ACHN (cell line): Measurements from ENCODE around the gene TUT1.
A peak's percentile ranks its signal among the peaks of the same experiment; 100 is the strongest.
"Not testable (repeated sequence)": the region's sequence is repeated elsewhere in the genome, so short reads cannot be mapped to it uniquely, and the experiment has no call there.

ENCODE experiments used
- DNase-seq: peaks from one replicate; pipeline ENCODE4 v3.0.0-alpha.2; 2015
- in situ Hi-C: cut with HindIII; loops from 2 replicates; pipeline ENCODE4 v1.10.0; 2017; ENCODE audit warnings: low sequenced_read_pairs, low pct_ligation_motif_present, low pct_unique_long_range_greater_than_20kb

The TUT1 gene

DNA sequence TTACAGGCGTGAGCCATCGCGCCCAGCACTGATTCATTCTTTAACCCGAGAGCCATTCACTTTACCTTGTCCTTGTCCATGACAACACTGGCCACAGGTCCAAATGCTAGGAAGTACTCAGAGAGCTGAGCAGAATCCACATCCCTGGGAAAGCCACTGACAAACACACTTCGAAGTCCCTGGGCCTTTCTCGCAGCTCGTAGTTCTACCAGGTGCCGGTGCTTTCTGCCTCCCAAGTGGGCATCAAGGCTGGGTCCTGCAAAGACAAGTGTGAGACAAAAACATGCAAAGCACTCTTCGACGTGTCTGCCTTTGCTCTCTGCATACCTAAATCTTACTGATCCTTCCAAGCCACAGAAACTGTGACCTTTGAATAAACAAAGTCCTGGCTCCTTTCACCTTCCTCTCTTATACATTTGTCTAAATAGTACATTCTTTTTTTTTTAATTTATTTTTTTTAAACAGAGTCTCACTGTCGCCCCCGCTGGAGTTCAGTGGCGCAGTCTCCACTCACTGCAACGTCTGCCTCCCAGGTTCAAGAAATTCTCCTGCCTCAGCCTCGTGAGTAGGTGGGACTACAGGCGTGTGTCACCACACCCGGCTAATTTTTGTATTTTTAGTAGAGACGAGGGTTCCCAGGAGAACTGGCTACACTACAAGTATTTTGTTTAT lies 2.2 kb downstream of the TUT1 start:
- peak; percentile 29 for DNase-seq
- in situ Hi-C loops: no loop called here

DNA sequence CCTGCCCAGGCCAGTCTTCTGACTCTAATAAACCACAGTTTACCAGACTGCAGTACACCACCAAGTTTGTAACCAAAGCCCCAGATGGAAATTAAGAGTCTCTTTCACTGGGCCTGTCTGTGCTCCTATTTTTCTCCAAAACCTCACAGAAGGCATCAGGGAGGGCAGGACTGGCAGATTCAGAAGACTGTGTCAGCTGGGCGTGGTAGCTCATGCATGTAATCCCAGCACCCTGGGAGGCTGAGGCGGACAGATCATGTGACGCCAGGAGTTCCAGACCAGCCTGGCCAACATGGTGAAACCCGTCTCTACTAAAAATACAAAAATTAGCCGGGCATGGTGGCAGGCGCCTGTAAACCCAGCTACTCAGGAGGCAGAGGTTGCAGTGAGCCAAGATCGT lies 6.0 kb downstream of the TUT1 start:
- in situ Hi-C loops, DNase-seq: not testable (repeated sequence)

DNA sequence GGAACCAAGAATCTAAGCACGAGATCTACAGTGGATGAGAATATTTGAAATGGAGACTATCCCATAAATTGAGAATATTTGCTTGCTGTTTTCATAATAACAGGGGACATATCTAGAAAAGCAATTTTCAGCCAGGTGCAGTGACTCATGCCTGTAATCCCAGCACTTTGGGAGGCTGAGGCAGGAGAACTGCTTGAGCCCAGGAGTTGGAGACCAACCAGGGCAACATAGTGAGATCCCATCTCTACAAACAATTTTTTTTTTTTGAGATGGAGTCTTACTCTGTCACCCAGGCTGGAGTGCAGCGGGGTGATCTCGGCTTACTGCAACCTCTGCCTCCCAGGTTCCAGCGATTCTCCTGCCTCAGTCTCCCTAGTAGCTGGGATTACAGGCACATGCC lies 9.6 kb downstream of the TUT1 start:
- in situ Hi-C loops, DNase-seq: not testable (repeated sequence)

DNA sequence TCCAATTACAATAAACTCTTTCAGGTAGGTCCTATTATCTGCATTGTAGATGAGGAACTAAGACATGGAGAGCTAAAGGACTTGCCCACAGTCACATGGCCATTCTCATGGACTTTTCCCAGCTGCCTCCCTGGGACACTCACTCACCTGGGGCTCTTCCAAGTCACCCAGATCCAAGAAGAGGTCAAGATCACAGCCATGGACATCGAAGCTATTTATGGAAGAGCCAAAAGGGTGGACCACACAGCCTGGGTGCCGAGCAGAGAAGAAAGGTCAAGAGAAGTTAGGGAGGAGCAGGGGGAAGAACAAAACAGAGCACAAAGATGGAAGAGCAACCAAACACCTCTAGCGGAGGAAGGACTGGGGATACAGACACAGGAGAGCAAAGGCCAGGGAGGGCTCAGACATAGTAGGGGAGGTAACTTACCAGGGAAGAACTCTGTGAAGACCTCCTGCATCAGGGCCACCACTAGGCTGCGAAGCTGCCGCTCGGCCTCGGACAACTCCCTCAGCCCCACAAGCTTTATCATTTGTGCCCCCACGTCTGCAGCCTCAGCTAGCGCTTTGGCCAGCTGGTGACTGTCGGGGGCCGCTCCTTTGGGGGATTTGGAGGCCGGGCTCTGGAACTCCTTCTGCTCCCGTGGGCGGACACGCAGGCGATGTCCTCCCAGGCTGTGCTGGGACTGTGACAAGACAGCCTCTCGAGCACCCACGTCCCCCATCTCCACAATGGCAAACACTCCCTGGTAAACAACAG lies 10.2 kb downstream of the TUT1 start:
- DNase-seq: no peak
- in situ Hi-C loops: no loop called here

DNA sequence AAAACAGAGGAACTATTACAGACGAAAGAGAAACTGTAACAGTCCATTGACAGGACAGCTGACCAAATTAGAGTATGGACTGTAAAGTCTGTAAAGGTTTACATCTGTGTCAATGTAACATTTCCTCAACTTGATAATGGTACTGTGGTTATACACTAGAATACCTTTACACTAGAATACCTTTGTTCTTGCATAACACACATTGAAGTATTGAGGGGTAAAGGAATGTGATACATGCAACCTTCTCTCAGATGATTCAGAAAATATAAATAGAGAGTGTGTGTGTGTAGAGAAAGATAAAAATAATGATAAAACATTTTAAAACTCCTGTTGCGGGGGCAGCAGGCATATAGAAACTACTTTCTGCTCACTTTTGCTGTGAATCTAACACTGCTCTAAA lies 12.1 kb downstream of the TUT1 start:
- DNase-seq: no peak
- in situ Hi-C loops: no loop called here

DNA sequence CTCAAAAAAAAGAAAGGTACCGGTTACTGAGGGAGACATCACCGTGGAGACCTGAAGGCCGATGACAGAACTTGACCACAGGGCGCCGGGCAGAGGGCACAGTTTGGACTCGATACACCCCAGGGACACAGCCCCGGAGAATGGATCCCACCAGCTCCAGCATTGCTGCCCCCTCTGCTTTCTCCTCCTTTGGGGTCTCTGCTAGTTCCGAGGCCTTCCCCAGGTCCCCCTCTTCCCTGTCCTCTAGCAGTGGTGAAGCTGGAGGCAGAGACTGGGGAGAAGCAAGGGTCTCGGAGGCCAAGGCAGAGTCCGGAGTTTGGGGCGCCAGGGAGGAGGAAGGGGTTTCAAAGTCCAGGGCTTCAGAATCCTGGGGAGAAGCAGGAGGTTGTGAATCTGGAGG lies 12.8 kb downstream of the TUT1 start:
- in situ Hi-C loops: no loop called here
- no peak for DNase-seq

DNA sequence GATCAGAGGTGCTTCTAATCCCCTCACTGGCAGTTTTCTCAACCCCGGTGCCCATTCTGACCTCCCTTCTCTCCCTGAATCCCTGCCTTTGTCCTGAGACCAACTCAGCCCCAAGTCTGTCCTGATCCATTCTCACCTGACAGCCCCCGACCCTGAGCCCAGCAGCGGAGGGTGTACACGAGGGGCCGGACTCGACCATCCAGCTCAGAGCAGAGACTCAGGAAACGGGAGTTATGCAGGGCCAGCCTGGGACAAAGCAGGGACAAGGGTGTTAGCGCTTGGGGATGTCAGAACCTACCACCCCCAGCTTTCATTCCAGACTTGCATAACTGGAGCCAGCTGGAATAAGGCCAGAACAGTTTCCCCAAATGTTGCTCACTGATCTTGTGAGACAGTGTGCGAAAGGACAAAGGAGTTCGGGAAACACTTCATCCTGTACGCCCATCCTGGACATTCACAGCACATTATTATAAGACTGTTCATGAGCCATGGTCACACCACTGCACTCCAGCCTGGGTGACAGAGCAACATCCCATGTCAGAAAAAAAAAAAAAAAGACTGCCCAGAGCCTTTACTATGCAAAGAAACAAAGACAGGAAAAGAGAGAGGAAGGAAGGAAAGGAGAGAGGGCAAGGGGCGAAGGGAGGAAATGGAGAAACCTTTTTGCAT lies 14.1 kb downstream of the TUT1 start:
- in situ Hi-C loops: no loop called here

DNA sequence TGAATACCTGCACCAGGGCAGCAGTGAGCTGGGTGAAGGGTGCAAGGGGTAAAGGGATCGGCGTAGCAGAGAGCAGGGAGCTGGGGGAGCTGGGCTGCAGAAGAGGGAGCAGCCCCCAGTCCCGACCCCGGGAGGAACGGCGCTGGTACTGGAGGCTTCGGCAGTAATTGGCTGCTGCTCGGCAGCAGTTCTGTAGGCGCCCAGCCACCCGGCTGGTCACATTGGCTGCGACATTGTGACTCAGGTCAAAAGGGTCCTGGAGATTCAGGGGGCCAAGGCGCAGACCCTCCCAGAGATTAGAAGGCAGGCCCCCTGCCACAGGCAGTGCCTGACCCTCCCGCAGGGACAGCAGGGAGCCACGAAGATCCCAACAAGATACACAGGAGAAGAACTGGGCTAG lies 15.5 kb downstream of the TUT1 start:
- no peak for DNase-seq
- in situ Hi-C loops: no loop called here

More for the DNA sequence above, 14.1 kb downstream of the TUT1 start:
- DNase-seq: no peak

DNA sequence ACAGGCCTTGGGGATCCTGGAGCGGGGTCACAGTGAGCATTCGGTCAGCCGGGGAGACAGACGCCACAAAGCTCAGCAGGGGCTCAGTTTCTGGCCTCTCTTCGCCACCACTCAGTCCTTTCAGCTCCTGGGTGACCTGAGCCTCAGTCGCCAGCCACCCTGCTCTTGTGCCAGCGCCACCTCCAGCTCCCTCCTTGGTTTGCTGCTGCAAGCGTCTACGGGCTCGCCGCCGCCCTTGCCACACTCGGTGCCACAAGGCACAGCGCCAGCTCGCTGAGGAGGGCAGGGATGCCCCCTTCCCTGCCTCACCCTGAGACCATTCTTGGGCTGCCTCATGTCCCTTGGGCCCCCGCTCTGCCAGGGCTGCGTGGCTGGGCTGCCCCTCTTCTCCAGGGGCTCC lies 16.2 kb downstream of the TUT1 start:
- in situ Hi-C loops: no loop called here

DNA sequence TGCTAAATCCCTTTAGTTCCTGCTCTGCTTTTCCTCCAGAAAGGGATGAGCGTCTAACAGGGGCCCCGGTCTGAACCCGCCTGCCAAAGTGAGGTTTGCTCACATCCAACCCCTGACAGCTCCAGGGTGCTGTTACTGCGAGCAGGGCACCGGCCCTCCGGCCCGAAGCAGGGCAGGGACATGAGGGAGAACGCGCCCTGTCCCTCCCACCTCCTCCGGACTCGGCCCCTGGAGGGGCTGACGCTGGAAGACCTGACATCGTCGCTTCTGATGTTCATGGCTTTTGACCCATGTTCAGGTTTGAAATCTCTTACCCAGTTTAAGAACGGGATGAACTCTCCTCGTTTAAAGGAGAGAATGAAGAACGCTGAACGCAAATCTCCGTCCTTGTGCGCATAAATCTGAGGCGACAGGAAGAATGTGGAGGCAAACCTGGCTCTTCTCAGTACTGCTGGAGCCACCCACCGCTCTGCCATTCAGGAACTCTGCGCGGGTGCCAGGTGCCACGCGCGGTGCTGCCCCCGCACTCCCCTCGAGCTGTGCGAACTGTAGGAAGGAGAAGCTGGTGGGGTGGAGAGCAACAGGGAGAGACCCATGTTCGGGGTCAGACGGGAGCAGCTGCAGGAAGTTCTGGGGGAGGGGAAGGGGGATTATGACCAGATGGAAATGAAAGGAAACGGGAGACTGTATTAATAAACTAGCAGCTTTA lies 16.8 kb downstream of the TUT1 start:
- no peak for DNase-seq
- in situ Hi-C loops: no loop called here

More for the DNA sequence above, 16.2 kb downstream of the TUT1 start:
- DNase-seq: no peak

DNA sequence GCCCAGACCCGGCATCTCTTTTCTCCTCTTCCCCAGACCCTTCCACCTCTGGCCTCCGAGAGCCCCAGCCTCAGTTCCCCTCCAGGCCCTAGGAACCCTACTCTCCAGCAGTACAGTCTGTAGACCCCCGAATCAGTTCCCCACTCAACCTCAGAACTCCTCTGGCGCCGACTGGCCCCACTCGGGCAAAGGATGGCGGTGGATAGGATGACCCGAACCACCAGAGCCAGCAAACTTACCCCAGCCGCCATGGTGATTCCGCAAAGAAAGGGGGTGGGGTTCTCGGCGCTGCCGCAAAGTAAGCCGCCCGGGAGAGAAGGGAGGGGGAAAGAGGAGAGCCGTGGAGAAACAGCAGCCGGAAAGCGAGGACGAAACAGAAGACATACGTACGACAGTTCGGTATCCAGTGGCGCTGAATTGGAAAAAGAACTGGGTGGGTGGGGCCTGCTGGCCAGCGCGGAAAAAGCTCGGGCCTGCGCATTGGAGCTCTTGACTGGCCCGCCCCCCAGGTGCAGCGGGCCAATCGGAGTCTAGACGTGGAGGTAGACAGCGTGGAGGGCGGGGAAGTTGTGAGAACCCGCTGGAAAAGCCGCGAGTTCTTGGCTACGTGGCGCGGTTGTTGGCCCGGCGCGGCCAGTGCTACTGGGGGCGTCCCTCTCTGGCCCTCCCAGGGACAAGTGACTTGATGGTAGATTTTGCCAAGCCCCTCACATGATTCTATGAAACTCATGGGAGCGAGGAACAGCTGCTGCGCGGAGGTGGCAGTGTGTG lies 17.5 kb downstream of the TUT1 start, which contains the start of gene EEF1G:
TSS of gene EEF1G (minus strand) at position 300 of the 771 bp plus-strand sequence. CDS start at position 251, 49 bp downstream.
- DNase-seq: peak; percentile 99
- in situ Hi-C loops: no loop called here

DNA sequence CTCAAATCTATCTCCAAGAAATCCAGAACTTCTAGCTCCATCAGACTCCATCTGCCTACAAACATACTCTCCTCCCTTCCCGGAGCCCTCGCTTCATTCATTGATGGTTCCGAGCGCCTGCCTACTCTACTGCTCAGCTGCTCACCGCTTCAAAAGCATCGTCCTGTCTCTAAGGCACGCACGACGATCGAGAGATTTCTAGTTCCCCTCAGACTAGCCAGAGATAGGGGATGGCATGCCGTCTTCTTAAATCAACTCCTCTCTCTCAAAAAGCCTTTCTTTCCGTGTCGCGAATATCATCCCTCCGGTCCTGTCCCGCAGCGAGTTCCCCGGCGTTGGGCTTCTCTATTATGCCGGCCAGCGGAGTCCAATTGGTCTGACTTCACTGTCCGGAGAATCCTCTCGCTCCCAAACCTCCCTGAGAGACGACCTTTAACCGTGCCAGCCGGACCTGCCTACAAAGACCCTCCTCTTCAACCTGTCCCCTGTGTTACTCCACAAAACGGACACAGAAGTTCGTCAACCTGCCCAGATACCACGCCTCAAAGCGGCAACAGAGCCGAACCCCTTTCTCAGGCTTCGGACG lies 18.2 kb downstream of the TUT1 start:
- in situ Hi-C loops: no loop called here
- DNase-seq: no peak

DNA sequence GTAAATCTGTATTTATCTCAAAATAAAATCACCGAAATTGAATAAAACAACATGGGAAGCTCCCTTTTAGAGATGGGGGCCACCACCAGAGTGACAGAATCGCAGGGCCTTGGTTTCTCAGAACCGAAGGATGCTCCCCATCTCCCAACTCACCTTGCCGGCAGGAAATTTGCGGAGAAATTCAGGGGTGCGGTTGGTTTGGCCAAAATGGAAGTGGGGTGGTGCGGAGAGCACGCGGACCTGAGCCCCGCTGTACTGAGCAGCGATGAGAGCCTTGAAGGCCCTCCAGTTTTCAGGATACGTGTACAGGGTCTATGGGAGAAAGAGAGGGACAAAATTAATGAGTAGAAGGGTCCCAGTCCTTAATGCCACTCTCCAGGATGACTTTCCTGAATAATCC lies 18.9 kb downstream of the TUT1 start:
- in situ Hi-C loops: no loop called here
- DNase-seq: no peak

DNA sequence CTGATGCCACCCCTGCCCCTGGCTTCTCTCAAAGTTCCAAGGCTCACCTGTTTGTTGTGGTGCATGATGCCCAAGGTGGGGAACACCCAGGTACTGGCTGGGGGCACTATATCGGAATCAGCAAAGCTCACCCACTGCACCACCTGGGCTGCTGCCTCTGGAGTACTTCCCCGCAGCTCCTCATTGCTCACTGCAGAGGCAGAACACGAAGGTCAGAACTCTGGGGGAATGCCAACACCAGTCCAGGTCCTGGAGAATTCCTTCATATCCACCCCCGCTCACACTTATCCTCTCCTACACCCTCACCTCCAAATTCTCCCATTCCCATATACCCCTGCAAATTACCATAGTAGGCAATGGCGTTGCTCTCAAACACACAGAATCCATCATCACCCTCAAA lies 19.8 kb downstream of the TUT1 start:
- DNase-seq, in situ Hi-C loops: not testable (repeated sequence)

DNA sequence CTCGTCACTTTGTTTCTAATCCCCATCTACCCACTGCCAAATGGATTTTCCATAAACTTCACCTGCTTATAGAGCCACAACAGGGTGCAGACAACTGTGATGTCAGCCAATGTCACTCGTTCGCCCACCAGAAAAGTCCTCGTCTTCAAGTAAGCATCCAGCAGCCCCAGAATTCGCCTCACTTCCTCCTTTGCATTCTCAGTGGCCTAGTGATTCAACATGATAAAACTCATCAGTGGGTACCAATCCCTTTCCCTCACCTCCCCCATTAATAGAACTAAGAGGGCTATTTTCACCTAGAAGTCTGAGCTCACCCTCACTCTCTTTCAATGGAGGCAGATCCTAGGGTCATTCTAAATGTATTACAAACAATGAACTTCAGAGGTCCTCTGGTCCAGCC lies 20.4 kb downstream of the TUT1 start:
- in situ Hi-C loops, DNase-seq: not testable (repeated sequence)

DNA sequence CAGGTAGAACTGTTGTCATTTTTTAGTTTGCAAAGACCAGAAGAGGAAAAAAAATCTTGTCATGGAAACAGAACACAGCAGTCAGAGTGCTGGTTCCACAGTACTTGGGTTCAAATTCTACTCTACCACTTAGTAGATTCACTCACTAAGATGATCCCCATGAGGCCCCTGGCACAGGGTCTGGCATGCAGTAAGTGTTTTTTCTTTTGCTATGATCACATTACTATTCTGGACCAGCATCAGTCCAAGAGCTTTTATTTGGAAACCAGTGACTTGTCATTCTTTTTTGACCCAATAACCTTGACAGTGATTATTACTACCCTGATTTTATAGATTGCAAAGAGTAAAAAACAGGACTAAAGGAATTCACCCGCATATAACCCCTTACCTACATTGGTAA lies 21.7 kb downstream of the TUT1 start:
- DNase-seq: no peak
- in situ Hi-C loops: no loop called here

DNA sequence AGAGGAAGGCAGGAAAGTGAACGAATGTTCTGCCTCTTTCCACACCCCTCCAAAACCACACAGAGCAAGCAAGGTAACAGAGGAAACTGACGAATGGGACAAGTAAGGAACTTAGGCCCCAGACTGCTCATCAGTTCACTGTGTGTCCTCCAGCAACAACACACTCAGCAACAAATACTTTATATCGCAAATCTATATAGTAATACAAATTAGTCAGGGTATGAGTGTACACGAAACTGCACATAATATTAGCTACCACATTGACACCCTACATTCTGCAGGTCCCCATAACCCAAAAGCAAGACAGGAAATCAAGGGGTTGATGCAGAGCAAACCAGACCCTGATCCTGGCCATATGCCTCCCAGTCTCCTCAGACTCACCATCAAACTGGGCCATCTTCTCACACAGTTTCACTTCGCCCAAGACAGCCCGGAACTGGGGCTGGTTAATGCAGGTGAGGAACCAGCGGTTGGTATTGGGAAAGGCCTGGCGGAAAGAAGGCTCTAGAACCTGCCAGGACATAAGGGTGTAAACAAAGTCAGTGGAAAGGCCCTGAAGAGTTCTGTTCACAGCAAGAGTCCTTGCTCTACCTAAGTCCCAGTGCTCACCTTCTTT lies 24.2 kb downstream of the TUT1 start:
- no peak for DNase-seq
- in situ Hi-C loops: no loop called here

DNA sequence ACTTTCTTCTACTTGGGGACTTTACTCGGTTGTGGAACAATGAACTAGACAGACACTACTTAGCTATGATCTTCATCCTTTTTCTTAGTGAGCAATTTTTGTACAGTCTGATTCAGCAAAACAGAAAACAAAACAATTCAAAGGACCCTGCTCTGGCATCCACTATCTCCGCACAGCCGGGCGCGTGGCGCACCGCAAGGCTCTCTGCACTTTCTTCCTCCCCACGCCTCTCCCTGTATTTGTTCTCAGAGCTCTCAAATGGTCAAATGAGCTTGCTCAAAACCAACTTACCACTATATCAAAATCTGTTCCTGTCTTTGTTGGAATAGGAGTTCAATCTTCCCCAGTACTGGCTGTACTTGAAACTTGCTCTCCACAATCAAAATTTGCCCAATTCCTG lies 25.1 kb downstream of the TUT1 start:
- no peak for DNase-seq
- in situ Hi-C loops: no loop called here
